ENCODE measurements around the gene PNPLA8. TPM values are rescaled to one million over a fixed set of nuclear protein-coding genes. Genes with fewer than 3 reads are reported as not detected.

The PNPLA8 gene
- total and polyA plus RNA-seq, 11 donors = 12.5 to 61.5 (median 32.8) TPM

DNA sequence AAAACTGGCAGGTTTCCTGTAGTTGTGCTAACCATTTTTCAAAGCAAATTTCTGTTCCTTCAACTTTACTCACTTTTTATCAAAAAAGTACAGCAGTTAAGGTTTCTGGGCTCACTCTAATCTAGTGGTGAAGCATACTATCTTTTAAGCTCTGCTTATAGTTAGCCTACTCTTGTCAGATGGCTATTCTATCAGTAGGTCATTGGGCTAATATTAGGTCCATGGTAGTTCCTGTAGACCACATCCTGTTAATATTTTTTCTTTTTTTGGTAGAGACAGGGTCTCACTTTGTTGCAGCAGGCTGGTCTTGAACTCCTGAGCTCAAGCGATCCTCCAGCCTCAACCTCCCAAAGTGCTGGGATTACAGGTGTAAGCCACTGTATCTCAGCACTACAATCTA is 41.8 kb downstream of the PNPLA8 start:
- peaks cover 0 to 3% (median 0%) of the 10 kb centered on the region in 12 donors for H3K4me1 ChIP-seq
- H3K27ac ChIP-seq = no peak overlapping the region
- H3K9me3 ChIP-seq = no peaks in the 10 kb centered on the region
- ATAC-seq = no peak
- intact Hi-C loops (cut with DNase I) = no loop called here
- no peaks in the 10 kb centered on the region for H3K27me3 ChIP-seq
- DNase-seq = no peak
- TF ChIP-seq POLR2A (IDR thresholded peaks at IDR 0.05) = no peak
- TF ChIP-seq, protein P1, sequence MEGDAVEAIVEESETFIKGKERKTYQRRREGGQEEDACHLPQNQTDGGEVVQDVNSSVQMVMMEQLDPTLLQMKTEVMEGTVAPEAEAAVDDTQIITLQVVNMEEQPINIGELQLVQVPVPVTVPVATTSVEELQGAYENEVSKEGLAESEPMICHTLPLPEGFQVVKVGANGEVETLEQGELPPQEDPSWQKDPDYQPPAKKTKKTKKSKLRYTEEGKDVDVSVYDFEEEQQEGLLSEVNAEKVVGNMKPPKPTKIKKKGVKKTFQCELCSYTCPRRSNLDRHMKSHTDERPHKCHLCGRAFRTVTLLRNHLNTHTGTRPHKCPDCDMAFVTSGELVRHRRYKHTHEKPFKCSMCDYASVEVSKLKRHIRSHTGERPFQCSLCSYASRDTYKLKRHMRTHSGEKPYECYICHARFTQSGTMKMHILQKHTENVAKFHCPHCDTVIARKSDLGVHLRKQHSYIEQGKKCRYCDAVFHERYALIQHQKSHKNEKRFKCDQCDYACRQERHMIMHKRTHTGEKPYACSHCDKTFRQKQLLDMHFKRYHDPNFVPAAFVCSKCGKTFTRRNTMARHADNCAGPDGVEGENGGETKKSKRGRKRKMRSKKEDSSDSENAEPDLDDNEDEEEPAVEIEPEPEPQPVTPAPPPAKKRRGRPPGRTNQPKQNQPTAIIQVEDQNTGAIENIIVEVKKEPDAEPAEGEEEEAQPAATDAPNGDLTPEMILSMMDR (IDR thresholded peaks at IDR 0.05) = no peak
- H3K4me3 ChIP-seq = no peak overlapping the region
- 76 to 96% (median 94%) methylated on average over 1 of the region's 1 CpG for WGBS, 4 donors
- peaks cover 0 to 97% (median 62%) of the 10 kb centered on the region in 9 donors for H3K36me3 ChIP-seq

DNA sequence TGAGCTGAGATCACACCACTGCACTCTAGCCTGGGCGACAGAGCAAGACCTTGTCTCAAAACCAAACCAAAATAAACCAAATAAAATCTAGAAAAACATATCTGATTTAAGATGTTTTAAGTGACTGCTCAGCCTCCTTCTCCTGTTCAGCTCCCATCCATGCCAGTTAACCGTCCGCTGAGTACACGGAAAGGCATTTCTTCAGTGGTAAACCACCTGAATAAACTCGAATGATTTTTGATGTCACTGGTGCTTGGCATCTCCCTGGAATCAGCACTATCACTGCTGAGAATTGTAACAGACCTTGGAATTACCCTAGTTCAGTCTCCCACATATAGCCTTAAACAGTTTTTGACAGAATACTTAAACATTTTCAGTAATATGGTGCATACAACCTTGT is 45.6 kb downstream of the PNPLA8 start:
- no peaks in the 10 kb centered on the region for H3K9me3 ChIP-seq
- H3K4me1 ChIP-seq = no peaks in the 10 kb centered on the region
- H3K27ac ChIP-seq = no peak overlapping the region
- TF ChIP-seq POLR2A (IDR thresholded peaks at IDR 0.05) = no peak
- TF ChIP-seq, protein P1 (IDR thresholded peaks at IDR 0.05) = no peak
- intact Hi-C loops (cut with DNase I) = no loop called here
- 96 to 98% (median 97%) methylated on average over 5 of the region's 5 CpGs for WGBS, 4 donors
- H3K4me3 ChIP-seq = no peak overlapping the region
- no peak for DNase-seq
- H3K36me3 ChIP-seq = peaks cover 0 to 97% (median 69%) of the 10 kb centered on the region in 9 donors
- H3K27me3 ChIP-seq = no peaks in the 10 kb centered on the region
- ATAC-seq = no peak

DNA sequence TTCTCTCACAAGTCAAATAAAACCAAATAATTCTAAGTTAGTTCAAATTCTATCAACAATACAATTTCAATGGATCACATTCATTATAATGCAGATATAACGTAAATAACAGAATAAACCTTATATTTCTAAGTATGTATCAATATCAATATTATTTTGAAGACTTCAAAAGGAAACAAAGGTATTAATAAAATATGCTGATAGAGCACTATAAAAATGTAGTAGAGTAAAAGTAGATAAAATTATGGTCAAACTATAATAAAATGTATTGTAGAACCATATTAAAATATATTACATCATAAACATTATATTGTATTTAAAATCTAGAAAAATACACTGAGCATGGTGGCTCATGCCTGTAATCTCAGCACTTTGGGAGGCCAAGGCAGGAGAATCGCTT is 46.2 kb downstream of the PNPLA8 start:
- DNase-seq = no peak
- Histone ChIP-seq H3K9me3 (no peaks in the 10 kb centered on the region), H3K36me3 (peaks cover 0 to 97% (median 67%) of the 10 kb centered on the region in 9 donors), H3K27me3 (no peaks in the 10 kb centered on the region), H3K4me3 (no peak overlapping the region), H3K27ac (no peak overlapping the region), H3K4me1 (no peaks in the 10 kb centered on the region)
- TF ChIP-seq POLR2A (IDR thresholded peaks at IDR 0.05) = no peak
- TF ChIP-seq, protein P1 (IDR thresholded peaks at IDR 0.05) = no peak
- no peak for ATAC-seq
- WGBS, 4 donors = 95 to 98% (median 96%) methylated on average over 2 of the region's 2 CpGs
- intact Hi-C loops (cut with DNase I) = no loop called here

DNA sequence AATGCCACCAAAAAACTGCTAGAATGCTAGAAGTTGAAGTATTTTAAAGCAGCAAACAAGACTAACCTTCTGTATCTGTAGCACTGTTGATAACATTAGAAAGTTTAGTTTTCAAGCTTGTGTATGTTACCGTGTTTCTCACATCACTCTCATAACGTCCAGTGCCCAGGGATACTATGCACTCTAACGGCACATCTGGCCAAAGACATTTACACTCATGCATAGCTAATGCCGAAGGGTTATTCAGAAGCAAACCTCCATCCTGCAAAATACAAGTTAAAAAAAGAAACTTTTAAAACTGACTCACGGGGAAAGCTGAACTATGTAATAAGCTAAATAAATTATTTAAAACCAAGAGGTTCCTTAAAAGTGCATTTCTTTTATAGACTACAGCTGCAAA is 46.8 kb downstream of the PNPLA8 start:
- Histone ChIP-seq H3K9me3 (no peaks in the 10 kb centered on the region), H3K27me3 (no peaks in the 10 kb centered on the region), H3K4me1 (no peaks in the 10 kb centered on the region), H3K27ac (no peak overlapping the region), H3K4me3 (no peak overlapping the region), H3K36me3 (peaks cover 0 to 97% (median 72%) of the 10 kb centered on the region in 9 donors)
- ATAC-seq (no peak), DNase-seq (no peak)
- 91 to 97% (median 95%) methylated on average over 5 of the region's 5 CpGs for WGBS, 4 donors
- intact Hi-C loops (cut with DNase I) = no loop called here
- no peak for TF ChIP-seq POLR2A (IDR thresholded peaks at IDR 0.05)
- TF ChIP-seq, protein P1 (IDR thresholded peaks at IDR 0.05) = no peak

All from heart left ventricle (tissue), 16 donors.